ENCODE measurements around the gene FGFR3.

GRCh38 chr4:1752284-1753041, 40.6 kb upstream of the FGFR3 start:
- TF ChIP-seq POLR2A (IDR thresholded peaks at IDR 0.05) (peak in 1 of 4 donors; percentile 40), CTCF (IDR thresholded peaks at IDR 0.05) (peak in 2 of 6 experiments; percentile 17 to 31), POLR2AphosphoS5 (IDR thresholded peaks at IDR 0.05) (no peak)

Data from upper lobe of left lung (tissue), 4 donors.